ENCODE measurements around the gene SMARCE1.

Gene SMARCE1

DNA sequence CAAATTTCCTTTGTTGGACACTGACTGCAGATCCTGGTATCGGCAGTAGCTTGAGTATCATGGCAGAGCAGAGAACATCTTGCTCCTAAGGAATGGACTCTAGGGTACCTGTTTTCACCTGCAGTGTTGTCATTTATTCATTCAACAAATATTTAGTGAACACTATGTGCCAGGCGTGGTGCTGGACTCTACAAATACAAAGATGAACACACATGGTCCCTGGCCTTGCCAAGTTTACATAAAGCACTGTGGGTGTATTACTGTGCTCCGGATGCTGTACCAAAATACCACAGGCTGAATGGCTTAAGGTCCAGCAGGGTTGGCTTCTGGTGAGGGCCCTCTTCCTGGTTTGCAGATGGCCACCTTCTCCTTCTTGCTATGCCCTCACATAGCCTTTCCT, 68.1 kb downstream of the SMARCE1 start:
- DNase-seq (ENCODE audit: low spot score) = no peak

DNA sequence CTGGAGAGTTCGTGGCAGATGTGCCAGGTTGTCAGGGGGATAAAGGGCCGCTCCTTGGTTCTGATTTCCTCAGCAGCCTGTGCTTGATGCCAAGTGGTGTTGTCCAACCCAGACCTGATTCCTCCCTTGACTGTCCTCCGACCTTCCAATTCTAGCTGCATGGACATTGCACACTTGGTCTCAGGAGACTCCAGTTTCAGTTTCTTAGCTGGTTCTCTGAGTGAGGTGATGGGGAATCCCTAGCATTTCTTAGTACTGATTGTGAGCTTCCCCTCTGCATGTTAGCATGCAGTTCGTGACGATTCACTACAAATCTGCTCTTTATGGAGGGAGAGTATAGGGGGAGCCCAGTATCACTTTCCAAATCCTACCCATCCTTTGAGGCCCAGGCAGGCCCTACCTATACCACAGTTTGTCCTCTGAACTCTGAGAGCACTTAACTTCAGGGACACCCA, 70.0 kb downstream of the SMARCE1 start:
- DNase-seq (ENCODE audit: low spot score) = no peak

DNA sequence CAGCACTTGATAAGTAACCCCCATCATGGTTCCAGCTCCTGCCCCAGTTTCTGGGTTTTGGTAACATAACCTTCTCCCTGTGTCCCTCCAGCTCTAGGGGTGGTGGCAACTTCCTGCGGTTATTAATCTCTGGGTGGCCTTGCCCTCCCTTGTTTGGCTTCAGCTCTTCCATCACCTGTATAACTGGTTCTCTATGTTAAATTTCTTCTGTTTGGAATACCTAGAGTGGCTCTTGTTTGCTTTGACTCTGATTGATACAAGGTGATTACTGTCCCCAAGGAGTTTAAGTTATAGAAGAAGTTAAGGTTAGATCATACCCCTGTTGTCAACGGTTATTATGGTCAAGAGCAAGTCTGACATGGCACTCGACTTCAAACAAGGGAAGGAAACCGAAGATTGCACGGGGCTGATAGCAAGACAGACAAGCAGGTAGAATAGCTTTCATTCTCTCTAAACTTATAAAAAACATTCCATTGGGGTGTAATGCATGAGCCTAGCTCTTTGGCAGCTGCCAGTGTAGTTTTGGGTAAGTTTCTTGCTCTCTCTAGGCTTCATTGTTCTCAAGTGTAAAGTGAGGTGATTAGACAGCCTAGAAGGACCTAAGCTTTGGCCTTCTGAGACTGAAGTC, 71.4 kb downstream of the SMARCE1 start:
- DNase-seq (ENCODE audit: low spot score) = no peak
